Sigmoid colon (tissue), 7 donors: ENCODE results near the gene PRKCA. TPM values are rescaled to one million over a fixed set of nuclear protein-coding genes. Genes with fewer than 3 reads are reported as not detected.

Experiments
- DNase-seq: peaks from one replicate; pipeline ENCODE4 v3.0.0-alpha.2; 2019
- H3K27ac ChIP-seq, 4 donors: fragments of 200-600 bp; sonication (generic); one replicate each; pipeline ENCODE4 v1.5.1; 2016 to 2019; ENCODE audit warnings: mild to moderate bottlenecking in 1 of 4
- H3K27me3 ChIP-seq, 3 donors: fragments of 200-600 bp; sonication (generic); one replicate each; pipeline ENCODE4 v1.5.1; 2019; ENCODE audit warnings: mild to moderate bottlenecking in 1 of 3
- H3K36me3 ChIP-seq, 4 donors: fragments of 200-600 bp; sonication (generic); one replicate each; pipeline ENCODE4 v1.5.1; 2016 to 2019
- H3K4me1 ChIP-seq, 4 donors: fragments of 200-600 bp; sonication (generic); one replicate each; pipeline ENCODE4 v1.5.1; 2017 to 2019
- H3K4me3 ChIP-seq, 4 donors: fragments of 200-600 bp; sonication (generic); one replicate each; pipeline ENCODE4 v1.5.1; 2017 to 2019; ENCODE audit warnings: mild to moderate bottlenecking in 2 of 4, moderate library complexity in 1 of 4
- H3K9me3 ChIP-seq, 4 donors: fragments of 200-600 bp in 3 of 4; sonication (generic) in 3 of 4; one replicate each; pipeline versions ENCODE4 v1.5.1 to v1.6.1; 2013 to 2019
- CTCF ChIP-seq, 4 experiments: fragments of 450-650 bp in 3 of 4; fragments of 200-600 bp in 1 of 4; IDR thresholded peaks; one replicate each; pipeline ENCODE4 v1.5.1; 2016 to 2019; ENCODE audit warnings: antibody characterized with exemption in 4 of 4, mild to moderate bottlenecking in 3 of 4, moderate library complexity in 2 of 4
- EP300 ChIP-seq, 4 donors: sonication (generic); formaldehyde crosslinking; IDR thresholded peaks; one replicate each; pipeline ENCODE4 v1.6.1; 2017; ENCODE audit warnings: antibody characterized with exemption in 4 of 4
- POLR2A ChIP-seq, 2 donors: fragments of 450-650 bp; IDR thresholded peaks; one replicate each; pipeline ENCODE4 v1.6.1; 2016; ENCODE audit warnings: antibody characterized with exemption in 2 of 2, mild to moderate bottlenecking in 2 of 2, moderate library complexity in 2 of 2
- POLR2AphosphoS5 ChIP-seq, 4 donors: sonication (generic); formaldehyde crosslinking; IDR thresholded peaks; one replicate each; pipeline ENCODE4 v1.6.1; 2017; ENCODE audit warnings: antibody characterized with exemption in 4 of 4
- WGBS, 2 donors: extraction: QIAGEN DNeasy Blood & Tissue Kit; methylation state at CpG; one replicate each; pipeline ENCODE4 v1.1.7; 2013; 5-methylcytosine and 5-hydroxymethylcytosine counted together
- intact Hi-C: fragments of 100-400 bp; cut with DNase I; formaldehyde crosslinking; loops from one replicate; pipeline ENCODE4 v1.15.1; 2023
- polyA plus RNA-seq, 3 donors: library from polyadenylated mRNA; stranded (reverse); fragments of 200-250 nt; gene quantifications; one replicate each; pipeline ENCODE4 v1.2.3, GENCODE V29; 2013
- total RNA-seq, 4 donors: library from RNA; depleted of rRNA; stranded (reverse); fragments of >200 nt; gene quantifications; one replicate each; pipeline ENCODE4 v1.1.0, GENCODE V29; 2016
- donor health status: healthy with polysubstance abuse.
- donor health status: Bipolar disorder and iron deficiency.
- donor health status: healthy.

Gene PRKCA
- total and polyA plus RNA-seq, 7 donors = 6.6 to 58.4 (median 42.6) TPM

- intact Hi-C loops = no loop called here
- peaks cover 0 to 25% (median 16%) of the 10 kb centered on the region in 4 donors for H3K4me1 ChIP-seq
- H3K27ac ChIP-seq = no peak overlapping the region
- no peaks in the 10 kb centered on the region for H3K9me3 ChIP-seq
- WGBS, 2 donors = 95 to 96% methylated on average over 4 of the region's 4 CpGs
- no peaks in the 10 kb centered on the region for H3K27me3 ChIP-seq
- H3K4me3 ChIP-seq = no peak overlapping the region
- TF ChIP-seq CTCF (IDR thresholded peaks at IDR 0.05) = no peak
- TF ChIP-seq EP300 (IDR thresholded peaks at IDR 0.05) = no peak
- TF ChIP-seq POLR2A (IDR thresholded peaks at IDR 0.05) = no peak
- TF ChIP-seq POLR2AphosphoS5 (IDR thresholded peaks at IDR 0.05) = no peak
- no peaks in the 10 kb centered on the region for H3K36me3 ChIP-seq
- DNase-seq = no peak
Measured at GRCh38 chr17:66492080-66492479, 189.7 kb downstream of the PRKCA start.

GRCh38 chr17:66492561-66493005 is 190.2 kb downstream of the PRKCA start:
- Histone ChIP-seq H3K9me3 (no peaks in the 10 kb centered on the region), H3K36me3 (no peaks in the 10 kb centered on the region), H3K27ac (no peak overlapping the region), H3K27me3 (no peaks in the 10 kb centered on the region), H3K4me1 (peaks cover 0 to 26% (median 16%) of the 10 kb centered on the region in 4 donors), H3K4me3 (no peak overlapping the region)
- intact Hi-C loops = no loop called here
- DNase-seq = no peak
- 59 to 64% methylated on average over 6 of the region's 6 CpGs for WGBS, 2 donors
- TF ChIP-seq EP300 (IDR thresholded peaks at IDR 0.05) (no peak), CTCF (IDR thresholded peaks at IDR 0.05) (no peak), POLR2AphosphoS5 (IDR thresholded peaks at IDR 0.05) (no peak), POLR2A (IDR thresholded peaks at IDR 0.05) (no peak)

GRCh38 chr17:66493283-66494019 is 191.0 kb downstream of the PRKCA start:
- H3K4me3 ChIP-seq = no peak overlapping the region
- intact Hi-C loops = no loop called here
- no peak overlapping the region for H3K27ac ChIP-seq
- peaks cover 0 to 26% (median 16%) of the 10 kb centered on the region in 4 donors for H3K4me1 ChIP-seq
- H3K36me3 ChIP-seq = no peaks in the 10 kb centered on the region
- WGBS, 2 donors = 77 to 79% methylated on average over 4 of the region's 4 CpGs
- DNase-seq = no peak
- no peak for TF ChIP-seq POLR2A (IDR thresholded peaks at IDR 0.05)
- no peak for TF ChIP-seq EP300 (IDR thresholded peaks at IDR 0.05)
- TF ChIP-seq POLR2AphosphoS5 (IDR thresholded peaks at IDR 0.05) = no peak
- TF ChIP-seq CTCF (IDR thresholded peaks at IDR 0.05) = no peak
- H3K9me3 ChIP-seq = no peaks in the 10 kb centered on the region
- H3K27me3 ChIP-seq = no peaks in the 10 kb centered on the region

- 83 to 87% methylated on average over 5 of the region's 5 CpGs for WGBS, 2 donors
- Histone ChIP-seq H3K27me3 (no peaks in the 10 kb centered on the region), H3K4me3 (no peak overlapping the region), H3K27ac (no peak overlapping the region), H3K4me1 (peaks cover 0 to 26% (median 16%) of the 10 kb centered on the region in 4 donors), H3K9me3 (no peaks in the 10 kb centered on the region), H3K36me3 (no peaks in the 10 kb centered on the region)
- DNase-seq = no peak
- TF ChIP-seq POLR2A (IDR thresholded peaks at IDR 0.05) = no peak
- no peak for TF ChIP-seq POLR2AphosphoS5 (IDR thresholded peaks at IDR 0.05)
- no peak for TF ChIP-seq CTCF (IDR thresholded peaks at IDR 0.05)
- no peak for TF ChIP-seq EP300 (IDR thresholded peaks at IDR 0.05)
- intact Hi-C loops = no loop called here
Measured at GRCh38 chr17:66494023-66494803, 191.8 kb downstream of the PRKCA start.
